GM19324 (cell line): Measurements from ENCODE around the gene MYORG.

ENCODE experiments used
- ATAC-seq: cut with Tn5 transposase; IDR thresholded peaks from one replicate; pipeline ENCODE4 v1.9.1; 2021; ENCODE audit warnings: mild to moderate bottlenecking, moderate library complexity; ENCODE audit not compliant: unreplicated experiment, low FRiP score

The MYORG gene

GRCh38 chr9:34385561-34386230 is 9.0 kb upstream of the MYORG start:
- no peak for ATAC-seq

DNA sequence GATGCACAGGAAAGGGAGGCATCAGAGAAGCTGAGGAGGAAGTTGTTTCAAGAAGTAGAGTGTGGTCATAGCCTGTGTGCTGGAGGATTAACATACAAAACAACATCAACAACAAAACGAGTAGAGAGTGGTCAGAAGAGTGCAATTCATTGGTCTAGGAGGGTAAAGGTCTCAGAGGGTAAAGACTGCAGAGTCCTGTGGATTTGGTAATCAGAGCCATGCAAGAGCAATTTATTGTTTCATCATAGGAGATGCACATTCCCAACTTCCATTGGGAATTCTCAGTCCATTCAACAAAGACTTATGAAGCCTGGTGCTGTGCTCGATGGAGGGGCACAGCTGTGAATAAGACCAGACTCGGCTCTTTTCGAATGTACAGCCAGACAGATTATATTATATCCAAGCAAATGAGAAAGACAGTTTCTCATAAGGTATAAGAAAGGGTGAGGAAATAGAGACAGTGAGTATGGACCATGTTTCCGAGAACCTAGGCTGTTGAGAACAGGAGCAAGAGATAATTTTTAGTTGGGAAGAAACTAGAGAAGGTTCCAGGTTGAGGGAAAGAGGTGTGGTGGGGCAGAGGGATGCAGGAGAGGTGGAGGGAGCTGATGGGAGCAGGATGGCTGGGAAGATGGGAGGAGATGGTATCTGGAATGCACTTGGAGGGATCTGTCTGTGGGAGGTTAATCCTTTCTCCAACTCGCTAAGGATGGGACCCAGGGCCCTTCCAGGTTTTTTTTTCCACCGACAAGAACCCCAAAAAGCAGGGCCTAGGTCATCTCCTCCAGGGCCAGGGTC is 7.9 kb upstream of the MYORG start:
- ATAC-seq = no peak

GRCh38 chr9:34383904-34384303 is 7.2 kb upstream of the MYORG start:
- no peak for ATAC-seq

DNA sequence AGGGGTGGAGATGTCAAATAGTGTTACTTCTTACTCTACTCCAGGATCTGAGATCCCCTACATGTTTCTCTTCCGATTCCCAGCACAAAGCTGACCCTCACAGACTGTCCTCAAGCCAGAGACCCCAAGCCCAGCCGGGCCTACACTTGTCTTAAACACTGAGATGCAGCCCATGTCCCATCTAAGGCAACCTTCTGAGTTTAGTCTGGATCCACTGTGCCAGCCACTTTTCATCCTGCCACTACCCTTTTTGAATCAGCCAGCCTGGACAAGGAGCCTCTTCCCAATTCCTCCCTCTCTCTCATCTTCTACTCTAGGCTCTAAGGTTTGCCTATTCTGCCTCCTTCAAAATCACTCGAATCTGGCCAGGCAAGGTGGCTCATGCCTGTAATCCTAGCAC is 6.2 kb upstream of the MYORG start:
- ATAC-seq = no peak

GRCh38 chr9:34382054-34382453 is 5.4 kb upstream of the MYORG start:
- no peak for ATAC-seq

DNA sequence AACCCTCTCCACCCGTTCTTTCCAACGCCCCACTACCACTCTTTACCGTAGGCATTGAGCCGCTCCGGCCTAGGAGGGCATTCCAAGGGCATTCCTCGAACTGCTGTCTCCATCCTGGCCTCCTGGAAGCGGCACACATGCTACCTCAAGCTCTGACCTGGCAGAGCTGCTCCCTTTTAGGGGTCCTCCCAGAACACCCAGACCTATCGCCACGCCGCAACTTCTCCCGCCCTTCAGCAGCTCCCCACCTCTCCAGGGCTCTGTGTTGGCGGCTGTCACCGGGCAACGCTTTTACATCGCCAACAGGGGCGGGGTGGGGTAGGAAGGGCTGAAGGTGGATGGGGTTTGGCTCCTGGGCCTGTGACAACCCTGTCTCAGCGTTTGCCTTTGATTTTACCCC is 4.6 kb upstream of the MYORG start:
- no peak for ATAC-seq

- no peak for ATAC-seq
Observed at GRCh38 chr9:34380511-34381315, 4.0 kb upstream of the MYORG start.

GRCh38 chr9:34380034-34380510 is 3.4 kb upstream of the MYORG start:
- ATAC-seq = no peak

- ATAC-seq = no peak
Observed at GRCh38 chr9:34379334-34380033, 2.8 kb upstream of the MYORG start.

DNA sequence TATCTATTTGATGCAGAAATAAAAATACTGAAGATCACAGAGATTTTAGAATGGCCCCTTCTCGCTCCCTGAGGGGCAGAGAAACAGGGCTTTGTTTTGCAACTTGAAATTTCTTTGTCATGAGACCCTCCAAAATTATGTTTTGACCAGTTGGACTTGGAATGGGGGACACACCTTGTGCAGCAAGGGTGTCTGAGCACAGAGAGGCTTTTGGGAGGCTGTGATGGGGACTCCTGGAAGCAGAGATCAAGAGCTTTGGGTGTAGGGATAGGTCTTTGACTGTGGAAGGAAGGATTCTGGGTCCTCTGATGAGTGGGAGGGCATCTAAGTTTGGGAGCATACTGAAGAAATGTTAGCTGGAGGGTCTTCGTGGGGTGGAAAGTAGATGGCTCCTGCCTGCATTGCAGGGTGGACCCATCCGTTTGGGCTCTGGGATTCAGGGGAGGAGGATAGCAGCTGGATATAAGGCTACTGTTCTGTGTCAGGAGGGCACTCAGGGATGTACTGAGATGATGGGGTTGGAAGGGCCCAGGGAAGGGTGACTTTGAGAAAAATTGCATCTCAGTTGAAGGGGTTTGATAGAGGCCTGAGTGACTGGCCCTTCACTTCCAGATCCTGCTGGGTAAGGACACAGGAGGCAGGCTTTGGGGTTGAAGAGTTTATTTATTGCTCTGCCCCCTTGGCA is 1.8 kb upstream of the MYORG start:
- no peak for ATAC-seq

- no peak for ATAC-seq
Observed at GRCh38 chr9:34377404-34377746, 677 bp upstream of the MYORG start.

DNA sequence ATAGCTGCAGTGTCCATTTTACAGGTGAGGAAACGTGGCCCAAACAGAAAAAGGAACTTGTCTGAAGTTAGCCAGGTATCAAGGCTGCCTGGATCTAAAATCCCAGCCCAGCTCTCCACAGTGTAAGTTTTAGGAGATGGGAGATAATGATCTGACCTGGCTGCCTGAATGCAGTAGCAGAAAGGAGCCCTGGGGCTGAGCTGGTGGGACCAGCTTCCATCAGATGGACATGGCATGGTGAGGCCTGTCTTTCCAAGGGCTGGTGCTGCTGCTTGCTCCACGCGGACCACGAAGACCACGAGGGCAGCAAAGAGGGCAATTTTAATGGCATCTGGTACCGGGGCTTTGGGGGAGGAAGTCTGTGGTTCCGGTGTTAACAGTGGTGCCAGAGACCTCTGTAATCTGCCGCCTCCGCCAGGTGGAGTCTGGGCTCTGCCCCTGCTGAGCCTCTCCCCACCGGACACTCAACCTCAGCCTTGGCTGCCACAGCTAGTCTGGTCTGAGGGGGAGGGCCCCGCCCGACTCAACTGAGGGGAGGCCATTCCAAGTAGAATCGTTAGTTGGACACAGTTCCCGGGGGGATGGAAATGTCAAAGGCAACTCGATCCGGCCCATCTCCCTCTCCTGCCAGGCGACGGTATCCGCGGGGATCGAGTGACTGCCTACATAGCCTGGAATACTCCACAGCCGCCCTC is 650 bp downstream of the MYORG start:
- ATAC-seq = no peak

GRCh38 chr9:34374905-34375552 is 1.7 kb downstream of the MYORG start:
- ATAC-seq = no peak

DNA sequence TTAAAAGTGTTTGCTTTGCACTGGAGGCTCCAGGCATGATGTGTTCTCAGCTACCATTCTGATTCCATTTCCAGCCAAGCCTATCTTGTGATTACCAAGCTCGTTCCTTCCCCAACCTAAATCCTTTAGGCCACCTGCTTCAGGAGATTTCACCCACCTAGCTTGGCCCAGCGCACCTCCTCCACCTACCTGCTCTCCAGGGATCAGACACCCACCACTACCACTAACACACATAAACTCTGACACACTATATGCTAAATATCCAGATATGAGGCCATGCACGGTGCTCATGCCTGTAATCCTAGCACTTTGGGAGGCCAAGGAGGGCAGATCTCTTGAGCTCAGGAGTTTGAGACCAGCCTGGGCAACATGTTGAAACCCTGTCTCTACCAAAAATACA is 2.4 kb downstream of the MYORG start:
- no peak for ATAC-seq

- no peak for ATAC-seq
Observed at GRCh38 chr9:34373749-34374148, 2.9 kb downstream of the MYORG start.

GRCh38 chr9:34372467-34373011 is 4.2 kb downstream of the MYORG start:
- no peak for ATAC-seq

- no peak for ATAC-seq
Observed at GRCh38 chr9:34371886-34372466, 4.7 kb downstream of the MYORG start.
